HG02571 (cell line): Measurements from ENCODE around the gene PCDHA1.
"Not testable (repeated sequence)": the region's sequence is repeated elsewhere in the genome, so short reads cannot be mapped to it uniquely, and the experiment has no call there.

ENCODE experiments used
- ATAC-seq: cut with Tn5 transposase; IDR thresholded peaks from one replicate; pipeline ENCODE4 v1.9.1; 2021; ENCODE audit warnings: mild to moderate bottlenecking, moderate library complexity; ENCODE audit not compliant: unreplicated experiment

PCDHA1 gene

GRCh38 chr5:140849831-140850634 lies 64.1 kb downstream of the PCDHA1 start:
- not testable (repeated sequence) for ATAC-seq

GRCh38 chr5:140855772-140856674 lies 70.1 kb downstream of the PCDHA1 start, which contains the start of gene PCDHA10:
Gene PCDHA10 (plus strand): TSS chr5:140855897. CDS start chr5:140856049, 152 bp downstream.
- ATAC-seq = no peak

GRCh38 chr5:140857177-140857986 lies 71.4 kb downstream of the PCDHA1 start:
- no peak for ATAC-seq

- ATAC-seq = no peak
These were observed 72.0 kb downstream of the PCDHA1 start for GRCh38 chr5:140857987-140858240.

- ATAC-seq = no peak
These were observed 76.7 kb downstream of the PCDHA1 start for GRCh38 chr5:140862441-140863295.

GRCh38 chr5:140868721-140869554 lies 83.0 kb downstream of the PCDHA1 start, which contains the start of gene PCDHA11:
Gene PCDHA11 (plus strand): TSS chr5:140868957. CDS start chr5:140869104, 147 bp downstream.
- no peak for ATAC-seq

- no peak for ATAC-seq
These were observed 83.6 kb downstream of the PCDHA1 start for GRCh38 chr5:140869555-140869886.

- ATAC-seq = no peak
These were observed 84.6 kb downstream of the PCDHA1 start for GRCh38 chr5:140870221-140871201.

- no peak for ATAC-seq
These were observed 89.4 kb downstream of the PCDHA1 start, which contains the start of gene PCDHA12 for GRCh38 chr5:140875085-140876065. Gene PCDHA12 (plus strand): TSS chr5:140875308. CDS start chr5:140875473, 165 bp downstream.

GRCh38 chr5:140876541-140877261 lies 90.8 kb downstream of the PCDHA1 start:
- not testable (repeated sequence) for ATAC-seq

GRCh38 chr5:140877262-140877581 lies 91.3 kb downstream of the PCDHA1 start:
- ATAC-seq = no peak

GRCh38 chr5:140881889-140882590 lies 96.1 kb downstream of the PCDHA1 start, which contains the start of gene PCDHA13:
Gene PCDHA13 (plus strand): TSS chr5:140882124. CDS start chr5:140882269, 145 bp downstream.
- no peak for ATAC-seq

GRCh38 chr5:140882591-140882899 lies 96.6 kb downstream of the PCDHA1 start:
- ATAC-seq = no peak

GRCh38 chr5:140883373-140883772 lies 97.4 kb downstream of the PCDHA1 start:
- no peak for ATAC-seq

GRCh38 chr5:140883927-140884697 lies 98.2 kb downstream of the PCDHA1 start:
- no peak for ATAC-seq
